ENCODE measurements around the gene CDK2AP2.

DNA sequence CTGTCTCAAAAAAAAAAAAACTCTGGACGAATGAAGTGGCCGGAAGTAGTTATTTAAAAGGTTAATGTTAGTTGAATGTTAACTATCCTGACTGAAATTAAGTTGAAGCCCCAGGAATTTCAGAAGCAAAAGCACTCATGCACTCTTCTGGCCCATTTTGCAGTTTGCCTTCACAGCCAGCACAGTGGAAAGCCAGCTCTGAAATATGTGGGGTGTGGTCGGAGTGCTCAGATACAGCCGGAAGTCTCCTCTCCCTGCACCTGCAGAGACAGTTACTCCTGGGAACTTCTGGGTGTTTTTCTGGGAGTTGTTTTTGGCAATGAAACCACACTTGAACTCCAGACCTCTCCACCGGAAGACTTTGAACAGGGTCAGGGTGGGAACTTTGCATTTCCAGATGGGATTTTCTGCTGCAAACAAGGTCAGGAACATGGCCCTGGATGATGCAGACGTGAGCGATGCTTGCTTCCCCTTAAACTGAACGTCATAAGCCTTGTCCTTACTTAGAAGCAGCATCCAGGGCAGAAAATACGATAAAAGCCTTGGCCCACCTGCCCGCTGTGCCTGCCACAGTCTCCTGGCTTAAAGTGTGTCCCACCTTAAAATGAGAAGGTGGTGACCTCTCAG, 36.8 kb upstream of the CDK2AP2 start:
- TF ChIP-seq, protein P1, sequence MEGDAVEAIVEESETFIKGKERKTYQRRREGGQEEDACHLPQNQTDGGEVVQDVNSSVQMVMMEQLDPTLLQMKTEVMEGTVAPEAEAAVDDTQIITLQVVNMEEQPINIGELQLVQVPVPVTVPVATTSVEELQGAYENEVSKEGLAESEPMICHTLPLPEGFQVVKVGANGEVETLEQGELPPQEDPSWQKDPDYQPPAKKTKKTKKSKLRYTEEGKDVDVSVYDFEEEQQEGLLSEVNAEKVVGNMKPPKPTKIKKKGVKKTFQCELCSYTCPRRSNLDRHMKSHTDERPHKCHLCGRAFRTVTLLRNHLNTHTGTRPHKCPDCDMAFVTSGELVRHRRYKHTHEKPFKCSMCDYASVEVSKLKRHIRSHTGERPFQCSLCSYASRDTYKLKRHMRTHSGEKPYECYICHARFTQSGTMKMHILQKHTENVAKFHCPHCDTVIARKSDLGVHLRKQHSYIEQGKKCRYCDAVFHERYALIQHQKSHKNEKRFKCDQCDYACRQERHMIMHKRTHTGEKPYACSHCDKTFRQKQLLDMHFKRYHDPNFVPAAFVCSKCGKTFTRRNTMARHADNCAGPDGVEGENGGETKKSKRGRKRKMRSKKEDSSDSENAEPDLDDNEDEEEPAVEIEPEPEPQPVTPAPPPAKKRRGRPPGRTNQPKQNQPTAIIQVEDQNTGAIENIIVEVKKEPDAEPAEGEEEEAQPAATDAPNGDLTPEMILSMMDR (IDR thresholded peaks at IDR 0.05; ENCODE audit: low read depth, low read length) = no peak
- no peak for TF ChIP-seq EZH2phosphoT487 (IDR thresholded peaks at IDR 0.05; ENCODE audit: low read depth)
